Left ventricle myocardium inferior (tissue), 1 donor: ENCODE data around the gene ITGB7. TPM values are rescaled to one million over a fixed set of nuclear protein-coding genes. Genes with fewer than 3 reads are reported as not detected.
A peak's percentile ranks its signal among the peaks of the same experiment; 100 is the strongest.

Experiments
- DNase-seq: peaks from one replicate; pipeline ENCODE4 v3.0.0-alpha.2; 2020
- H3K27ac ChIP-seq: fragments of 200-600 bp; replicated peaks from 2 replicates; pipeline ENCODE4 v1.8.0; 2021
- H3K27me3 ChIP-seq: fragments of 200-600 bp; 2 replicates; pipeline ENCODE4 v1.8.0; 2021; ENCODE audit warnings: low read depth
- H3K36me3 ChIP-seq: fragments of 200-600 bp; 2 replicates; pipeline ENCODE4 v1.8.0; 2021
- H3K4me1 ChIP-seq: fragments of 200-600 bp; 2 replicates; pipeline ENCODE4 v1.8.0; 2021
- H3K4me3 ChIP-seq: fragments of 200-600 bp; 2 replicates; pipeline ENCODE4 v1.8.0; 2021; ENCODE audit warnings: mild to moderate bottlenecking, moderate library complexity
- H3K9me3 ChIP-seq: fragments of 200-600 bp; replicated peaks from 2 replicates; pipeline ENCODE4 v1.8.0; 2021
- CTCF ChIP-seq: fragments of 200-600 bp; IDR thresholded peaks from 2 replicates; pipeline ENCODE4 v1.8.0; 2021; ENCODE audit warnings: antibody characterized with exemption, mild to moderate bottlenecking, borderline replicate concordance
- intact Hi-C: fragments of 100-400 bp; cut with micrococcal nuclease; formaldehyde crosslinking; loops from one replicate; pipeline ENCODE4 v1.11.0; 2022
- total RNA-seq: library from RNA; stranded (reverse); fragmentation: NEBNext Ultra II Directional; extraction: Animal tissue kit (Norgen Biotek cat#: 25700); gene quantifications from one replicate; pipeline ENCODE4 v1.2.1, GENCODE V29; 2021
- donor health status: DM: no; HTN: yes; CAD: no; lungs with severe emphysema.

Gene ITGB7
- total RNA-seq, 1 donor from 2014 or later = 1.1 TPM

- no peaks in the 10 kb centered on the region for H3K36me3 ChIP-seq
- no peak for TF ChIP-seq CTCF
- H3K4me3 ChIP-seq = peak overlapping the region; percentile 60
- H3K9me3 ChIP-seq = no peaks in the 10 kb centered on the region
- no peak for DNase-seq
- H3K4me1 ChIP-seq = peaks cover 16% of the 10 kb centered on the region
- H3K27me3 ChIP-seq = no peaks in the 10 kb centered on the region
- intact Hi-C loops = loop anchor here (5.0 kb wide), 2 partner anchors 35 to 130 kb away; no protein-coding TSS in a partner anchor
- no peak overlapping the region for H3K27ac ChIP-seq
Measured at GRCh38 chr12:53197011-53197640, 9.9 kb downstream of the ITGB7 start.

- no peaks in the 10 kb centered on the region for H3K27me3 ChIP-seq
- no peaks in the 10 kb centered on the region for H3K9me3 ChIP-seq
- no peak overlapping the region for H3K4me3 ChIP-seq
- H3K4me1 ChIP-seq = peaks cover 16% of the 10 kb centered on the region
- H3K27ac ChIP-seq = no peak overlapping the region
- TF ChIP-seq CTCF = no peak
- no peak for DNase-seq
- H3K36me3 ChIP-seq = no peaks in the 10 kb centered on the region
- intact Hi-C loops = loop anchor here (5.0 kb wide), 2 partner anchors 34 to 129 kb away; no protein-coding TSS in a partner anchor
Measured at GRCh38 chr12:53196486-53196885, 10.6 kb downstream of the ITGB7 start.

- intact Hi-C loops = loop anchor here (5.0 kb wide), 2 partner anchors 33 to 128 kb away; no protein-coding TSS in a partner anchor
- Histone ChIP-seq H3K27ac (no peak overlapping the region), H3K4me1 (peaks cover 16% of the 10 kb centered on the region), H3K9me3 (no peaks in the 10 kb centered on the region), H3K4me3 (no peak overlapping the region), H3K27me3 (no peaks in the 10 kb centered on the region), H3K36me3 (no peaks in the 10 kb centered on the region)
- DNase-seq = no peak
- TF ChIP-seq CTCF = no peak
Measured at GRCh38 chr12:53195516-53196420, 11.3 kb downstream of the ITGB7 start.

- DNase-seq = no peak
- no peak for TF ChIP-seq CTCF
- no peak overlapping the region for H3K27ac ChIP-seq
Measured at GRCh38 chr12:53194973-53195372, 12.1 kb downstream of the ITGB7 start.

GRCh38 chr12:53193985-53194716 lies 12.9 kb downstream of the ITGB7 start:
- Histone ChIP-seq H3K4me1 (peaks cover 26% of the 10 kb centered on the region), H3K4me3 (no peak overlapping the region), H3K36me3 (no peaks in the 10 kb centered on the region), H3K27me3 (no peaks in the 10 kb centered on the region), H3K9me3 (no peaks in the 10 kb centered on the region), H3K27ac (no peak overlapping the region)
- no peak for DNase-seq
- intact Hi-C loops = no loop called here
- TF ChIP-seq CTCF = no peak

More at GRCh38 chr12:53194973-53195372, 12.1 kb downstream of the ITGB7 start:
- intact Hi-C loops = loop anchor here (5.0 kb wide), 2 partner anchors 33 to 128 kb away; no protein-coding TSS in a partner anchor
- Histone ChIP-seq H3K9me3 (no peaks in the 10 kb centered on the region), H3K27me3 (no peaks in the 10 kb centered on the region), H3K4me3 (no peak overlapping the region), H3K36me3 (no peaks in the 10 kb centered on the region), H3K4me1 (peaks cover 24% of the 10 kb centered on the region)
